ENCODE results near the gene DCUN1D3. TPM values are rescaled to one million over a fixed set of nuclear protein-coding genes. Genes with fewer than 3 reads are reported as not detected.
"Not testable (repeated sequence)": the region's sequence is repeated elsewhere in the genome, so short reads cannot be mapped to it uniquely, and the experiment has no call there.

DCUN1D3 gene, protein sequence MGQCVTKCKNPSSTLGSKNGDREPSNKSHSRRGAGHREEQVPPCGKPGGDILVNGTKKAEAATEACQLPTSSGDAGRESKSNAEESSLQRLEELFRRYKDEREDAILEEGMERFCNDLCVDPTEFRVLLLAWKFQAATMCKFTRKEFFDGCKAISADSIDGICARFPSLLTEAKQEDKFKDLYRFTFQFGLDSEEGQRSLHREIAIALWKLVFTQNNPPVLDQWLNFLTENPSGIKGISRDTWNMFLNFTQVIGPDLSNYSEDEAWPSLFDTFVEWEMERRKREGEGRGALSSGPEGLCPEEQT
- total RNA-seq (2014; rRNA removed; shearing (Covaris generic)), result 14.0 and 17.7 TPM in 2 replicates

DNA sequence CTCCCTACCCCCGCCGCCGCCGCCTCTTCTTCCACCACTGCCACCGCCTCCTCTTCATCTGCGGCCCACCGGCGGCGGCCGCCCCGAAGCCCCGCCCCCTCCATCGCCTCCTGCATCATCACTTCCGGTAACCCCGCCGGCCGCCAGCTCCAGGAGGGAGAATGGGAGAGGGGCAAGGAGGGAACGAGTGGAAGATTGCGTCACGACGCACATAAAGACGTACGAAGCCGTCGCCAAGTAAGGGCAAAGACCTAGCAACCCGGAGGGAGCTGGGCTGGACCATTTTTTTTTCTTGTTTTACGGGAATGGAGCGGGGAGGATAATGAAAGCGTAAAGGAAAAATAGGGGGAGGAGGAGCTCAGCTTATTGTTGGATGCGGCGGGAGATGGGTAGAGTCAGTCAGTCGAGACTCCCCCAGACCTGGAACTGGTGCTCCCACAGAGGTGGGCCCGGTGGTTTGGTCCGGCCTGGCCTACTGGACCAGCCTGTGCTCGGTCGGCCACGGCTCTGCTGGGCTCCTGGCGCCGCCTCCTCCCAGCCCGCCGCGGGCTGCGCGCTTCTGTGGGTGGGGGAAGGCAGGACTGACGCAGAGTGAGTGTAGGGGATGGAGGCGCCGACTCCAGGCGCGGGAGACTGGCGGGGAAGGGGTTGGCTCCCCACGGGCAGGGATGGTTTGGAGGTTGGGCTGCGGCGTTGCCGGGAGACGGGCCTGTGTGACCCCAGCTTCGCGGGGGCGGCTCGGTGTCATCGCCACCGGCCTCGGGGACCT lies at the start of gene DCUN1D3, which contains the start of gene LYRM1:
TSS of gene DCUN1D3 (minus strand) at position 60 of the 769 bp plus-strand sequence. CDS start 37,820 bp downstream, outside the sequence.
TSS of gene LYRM1 (plus strand) at position 473 of the 769 bp plus-strand sequence. CDS start 14,785 bp downstream, outside the sequence.
- H3K27me3 ChIP-seq (replicated peaks), result no peaks in the 10 kb centered on the region
- H3K4me1 ChIP-seq (replicated peaks), result peaks cover 43% of the 10 kb centered on the region
- no peaks in the 10 kb centered on the region for H3K9me3 ChIP-seq (replicated peaks)
- peak; percentile 99 for DNase-seq (ENCODE audit: low read depth in 1 of 2, low spot score in 2 of 2)
- peaks cover 37% of the 10 kb centered on the region for H3K36me3 ChIP-seq
- peak within 1 kb of the TSS; percentile 73 for H3K4me3 ChIP-seq
- peak within 1 kb of the TSS; percentile 98 for H3K27ac ChIP-seq

DNA sequence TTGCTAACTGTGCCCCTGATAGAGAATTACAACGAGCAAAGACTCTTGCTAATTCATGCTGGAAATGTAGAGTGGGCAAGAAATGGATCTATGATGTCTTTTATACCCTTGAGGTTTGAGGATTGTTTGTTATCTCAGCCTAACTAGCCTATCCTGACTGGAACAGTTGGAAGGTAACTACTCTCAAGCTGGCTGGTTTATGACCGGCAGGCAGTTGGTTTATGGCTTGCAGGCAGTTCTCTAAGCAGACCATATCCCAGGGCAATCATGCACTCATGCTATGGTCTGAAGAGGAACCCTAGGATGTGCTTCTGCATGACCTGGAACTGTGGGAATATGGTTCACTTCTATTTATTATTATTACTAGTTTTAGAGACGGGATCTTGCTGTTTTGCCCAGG lies 49.5 kb upstream of the DCUN1D3 start:
- Histone ChIP-seq H3K27me3 (replicated peaks) (no peaks in the 10 kb centered on the region), H3K9me3 (replicated peaks) (no peaks in the 10 kb centered on the region), H3K27ac (no peak overlapping the region), H3K36me3 (no peaks in the 10 kb centered on the region), H3K4me3 (no peak overlapping the region), H3K4me1 (replicated peaks) (no peaks in the 10 kb centered on the region)
- no peak for DNase-seq (ENCODE audit: low read depth in 1 of 2, low spot score in 2 of 2)

DNA sequence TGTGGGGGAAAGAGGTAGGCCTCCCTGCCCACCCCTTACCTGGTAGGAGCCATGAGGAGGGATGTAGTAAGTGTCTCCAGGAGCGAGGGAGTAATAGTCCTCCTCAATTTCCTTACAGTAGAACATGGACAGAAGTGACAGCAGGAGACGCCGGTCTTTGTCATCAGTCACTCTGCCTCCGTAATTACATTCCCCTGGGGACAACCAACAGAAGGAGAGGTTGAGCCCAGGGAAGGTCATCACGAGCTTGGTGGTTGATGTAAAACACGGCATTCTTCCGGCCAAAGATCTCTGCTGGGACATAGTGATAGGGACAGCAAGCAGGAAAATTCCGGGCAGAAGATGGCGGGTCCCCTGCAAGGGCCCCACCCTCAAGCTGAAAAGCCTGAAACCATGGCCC lies 48.3 kb upstream of the DCUN1D3 start:
- Histone ChIP-seq H3K4me3 (no peak overlapping the region), H3K36me3 (no peaks in the 10 kb centered on the region), H3K4me1 (replicated peaks) (no peaks in the 10 kb centered on the region), H3K27ac (no peak overlapping the region), H3K9me3 (replicated peaks) (no peaks in the 10 kb centered on the region), H3K27me3 (replicated peaks) (no peaks in the 10 kb centered on the region)
- DNase-seq (ENCODE audit: low read depth in 1 of 2, low spot score in 2 of 2), result no peak

DNA sequence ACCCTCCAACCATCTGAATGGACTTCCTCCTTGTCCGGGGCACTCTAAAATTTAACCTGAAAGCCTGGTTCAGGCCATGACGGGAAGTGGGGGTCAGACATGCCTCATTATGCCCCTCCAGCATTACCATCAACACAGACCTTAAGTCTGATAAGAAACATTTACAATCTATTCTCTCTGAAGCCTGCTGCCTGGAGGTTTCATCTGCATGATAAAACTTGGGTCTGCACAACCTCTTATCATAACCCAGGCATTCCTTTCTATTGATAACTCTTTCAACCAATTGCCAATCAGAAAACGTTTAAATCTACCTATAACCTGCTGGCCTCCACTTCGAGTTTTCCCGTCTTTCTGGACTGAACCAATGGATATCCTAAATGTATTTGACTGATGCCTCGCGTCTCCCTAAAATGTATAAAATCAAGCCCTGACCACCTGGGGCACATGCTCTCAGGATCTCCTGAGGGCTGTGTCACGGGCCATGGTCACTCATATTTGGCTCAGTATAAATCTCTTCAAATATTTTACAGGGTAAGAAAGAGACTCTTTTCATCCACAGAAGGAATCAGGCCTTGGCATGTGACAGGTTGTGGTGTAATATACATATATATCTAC lies 46.0 kb upstream of the DCUN1D3 start:
- H3K27me3 ChIP-seq (replicated peaks), result no peaks in the 10 kb centered on the region
- no peaks in the 10 kb centered on the region for H3K9me3 ChIP-seq (replicated peaks)
- H3K4me1 ChIP-seq (replicated peaks), result no peaks in the 10 kb centered on the region
- no peaks in the 10 kb centered on the region for H3K36me3 ChIP-seq
- DNase-seq (ENCODE audit: low read depth in 1 of 2, low spot score in 2 of 2), result no peak
- no peak overlapping the region for H3K27ac ChIP-seq
- H3K4me3 ChIP-seq, result no peak overlapping the region

DNA sequence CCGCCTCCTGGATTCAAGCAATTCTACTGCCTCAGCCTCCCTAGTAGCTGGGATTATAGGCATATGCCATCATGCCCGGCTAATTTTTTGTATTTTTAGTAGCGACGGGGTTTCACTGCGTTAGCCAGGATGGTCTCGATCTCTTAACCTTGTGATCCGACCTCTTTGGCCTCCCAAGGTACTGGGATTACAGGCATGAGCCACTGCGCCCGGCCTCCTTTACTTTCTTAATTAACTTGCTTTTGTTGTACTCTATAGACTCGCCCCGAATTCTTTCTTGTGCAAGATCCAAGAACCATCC lies 45.4 kb upstream of the DCUN1D3 start:
- not testable (repeated sequence) for H3K27ac ChIP-seq; H3K4me3 ChIP-seq; H3K36me3 ChIP-seq; H3K9me3 ChIP-seq (replicated peaks); DNase-seq (ENCODE audit: low read depth in 1 of 2, low spot score in 2 of 2); H3K27me3 ChIP-seq (replicated peaks); H3K4me1 ChIP-seq (replicated peaks)

DNA sequence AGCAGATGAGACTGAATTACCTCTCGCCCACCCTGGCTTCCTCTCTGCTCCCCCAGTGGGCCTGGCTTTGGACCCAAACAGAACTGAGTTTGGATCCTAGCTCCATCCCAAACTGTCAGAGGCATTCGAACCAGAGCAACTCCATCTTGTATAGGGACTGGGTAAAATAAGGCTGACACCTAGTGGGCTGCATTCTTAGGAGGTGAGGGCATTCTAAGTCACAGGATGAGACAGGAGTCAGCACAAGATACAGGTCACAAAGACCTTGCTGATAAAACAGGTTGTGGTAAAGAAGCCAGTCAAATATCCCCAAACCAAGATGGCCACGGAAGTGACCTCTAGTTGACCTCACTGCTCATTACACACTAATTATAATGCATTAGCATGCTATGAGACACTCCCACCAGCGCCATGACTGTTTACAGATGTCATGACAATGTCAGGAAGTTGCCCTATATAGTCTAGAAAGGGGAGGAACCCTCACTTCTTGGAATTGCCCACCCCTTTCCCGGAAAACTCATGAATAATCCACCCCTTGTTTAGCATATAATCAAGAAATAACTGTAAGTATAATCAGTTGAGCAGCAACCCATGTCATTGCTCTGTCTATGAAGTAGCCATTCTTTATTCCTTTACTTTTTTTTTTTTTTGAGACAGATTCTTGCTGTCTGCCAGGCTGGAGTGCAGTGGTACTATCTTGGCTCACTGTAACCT lies 44.9 kb upstream of the DCUN1D3 start:
- H3K36me3 ChIP-seq, result no peaks in the 10 kb centered on the region
- H3K9me3 ChIP-seq (replicated peaks), result no peaks in the 10 kb centered on the region
- H3K27me3 ChIP-seq (replicated peaks), result no peaks in the 10 kb centered on the region
- DNase-seq (ENCODE audit: low read depth in 1 of 2, low spot score in 2 of 2), result peak in 1 of 2 experiments; percentile 14
- H3K4me1 ChIP-seq (replicated peaks), result no peaks in the 10 kb centered on the region
- no peak overlapping the region for H3K27ac ChIP-seq
- H3K4me3 ChIP-seq, result no peak overlapping the region

DNA sequence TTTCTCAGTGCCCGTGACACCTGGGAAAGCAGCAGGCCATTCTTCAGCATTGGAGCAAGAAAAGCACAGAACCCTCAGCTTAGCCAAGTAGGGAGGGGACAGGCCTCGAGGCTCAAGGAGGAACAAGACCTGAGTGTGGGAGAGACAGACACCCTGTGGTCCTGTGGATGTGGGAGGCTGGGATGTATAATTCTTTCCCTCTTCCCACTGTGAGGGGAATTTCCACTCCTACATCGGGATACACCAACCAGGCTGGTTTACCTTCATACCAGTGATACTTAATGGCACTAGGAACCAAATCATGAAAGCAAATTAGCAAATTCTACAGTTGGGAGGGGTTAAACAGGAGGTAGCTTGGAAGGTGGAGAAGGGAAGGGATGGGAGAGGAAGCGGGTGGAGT lies 42.1 kb upstream of the DCUN1D3 start:
- H3K27ac ChIP-seq, result no peak overlapping the region
- no peaks in the 10 kb centered on the region for H3K4me1 ChIP-seq (replicated peaks)
- no peaks in the 10 kb centered on the region for H3K36me3 ChIP-seq
- no peaks in the 10 kb centered on the region for H3K9me3 ChIP-seq (replicated peaks)
- no peaks in the 10 kb centered on the region for H3K27me3 ChIP-seq (replicated peaks)
- DNase-seq (ENCODE audit: low read depth in 1 of 2, low spot score in 2 of 2), result no peak
- no peak overlapping the region for H3K4me3 ChIP-seq

DNA sequence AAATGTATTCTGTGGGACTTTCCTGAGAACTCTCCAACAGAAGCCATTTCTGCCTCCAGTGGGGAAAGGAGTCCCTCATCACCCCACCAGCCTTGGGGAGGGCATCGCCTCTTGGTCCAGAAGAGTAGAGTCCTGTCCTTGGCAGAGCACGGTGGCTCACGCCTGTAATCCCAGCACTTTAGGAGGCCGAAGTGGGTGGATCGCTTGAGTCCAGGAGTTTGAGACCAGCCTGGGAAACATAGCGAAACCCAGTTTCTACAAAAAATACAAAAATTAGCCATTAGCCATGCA lies 41.4 kb upstream of the DCUN1D3 start:
- DNase-seq (ENCODE audit: low read depth in 1 of 2, low spot score in 2 of 2), result no peak
- Histone ChIP-seq H3K36me3 (no peaks in the 10 kb centered on the region), H3K27me3 (replicated peaks) (no peaks in the 10 kb centered on the region), H3K4me1 (replicated peaks) (no peaks in the 10 kb centered on the region), H3K9me3 (replicated peaks) (no peaks in the 10 kb centered on the region), H3K27ac (no peak overlapping the region), H3K4me3 (no peak overlapping the region)

DNA sequence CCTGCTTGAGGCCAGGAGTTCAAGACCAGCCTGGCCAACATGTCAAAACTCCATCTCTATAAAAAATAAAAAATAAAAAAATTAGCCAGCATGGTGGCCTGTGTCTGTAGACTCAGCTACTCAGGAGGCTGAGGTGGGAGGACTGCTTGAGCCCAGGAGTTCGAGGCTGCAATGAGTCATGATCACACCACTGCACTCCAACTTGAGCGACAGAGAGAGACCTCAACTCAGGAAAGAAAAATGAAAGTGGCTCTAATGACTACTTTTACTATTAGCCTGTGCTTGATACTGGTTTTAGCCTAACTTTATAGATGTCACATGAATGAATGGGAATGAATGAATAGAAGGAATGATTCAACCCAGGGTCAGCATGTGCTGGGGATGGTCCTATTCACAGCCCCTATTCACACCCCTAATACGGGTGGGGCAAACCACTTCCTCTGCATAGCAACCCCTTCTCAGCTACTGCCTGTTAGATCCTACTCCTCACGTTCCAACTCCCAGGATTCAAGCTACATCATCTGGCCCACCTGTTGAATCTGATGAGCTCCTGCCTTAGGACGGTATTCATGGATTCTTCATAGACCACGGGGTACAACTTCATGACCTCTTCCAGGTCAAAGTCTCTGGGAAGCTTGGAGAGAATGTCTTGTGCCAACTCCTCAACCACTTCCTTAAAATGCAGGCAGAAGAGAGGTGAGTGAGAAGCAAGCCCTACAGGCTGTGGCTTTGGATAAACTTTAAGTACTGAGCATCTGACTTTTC lies 40.9 kb upstream of the DCUN1D3 start:
- H3K36me3 ChIP-seq, result no peaks in the 10 kb centered on the region
- H3K4me3 ChIP-seq, result no peak overlapping the region
- DNase-seq (ENCODE audit: low read depth in 1 of 2, low spot score in 2 of 2), result no peak
- H3K27ac ChIP-seq, result no peak overlapping the region
- no peaks in the 10 kb centered on the region for H3K9me3 ChIP-seq (replicated peaks)
- no peaks in the 10 kb centered on the region for H3K4me1 ChIP-seq (replicated peaks)
- no peaks in the 10 kb centered on the region for H3K27me3 ChIP-seq (replicated peaks)

DNA sequence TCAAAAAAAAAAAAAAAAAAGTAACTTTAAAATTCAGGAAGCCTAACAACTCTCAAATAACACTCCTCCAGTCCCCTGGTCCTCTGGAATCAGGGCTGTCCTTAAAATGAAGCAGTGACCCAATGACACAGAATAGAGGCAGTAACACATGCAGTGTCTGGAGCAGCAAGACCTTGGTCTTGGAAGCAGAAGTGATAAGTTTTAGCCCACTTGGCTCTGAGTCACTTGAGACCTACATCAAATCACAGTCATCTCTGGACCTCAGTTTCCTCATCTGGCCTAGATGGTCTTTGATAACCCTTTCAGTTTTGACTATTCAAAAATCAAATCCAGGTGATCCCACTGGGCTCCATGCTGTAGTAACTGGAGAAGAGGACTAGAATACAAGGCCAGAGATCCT lies 39.5 kb upstream of the DCUN1D3 start:
- Histone ChIP-seq H3K9me3 (replicated peaks) (no peaks in the 10 kb centered on the region), H3K4me1 (replicated peaks) (no peaks in the 10 kb centered on the region), H3K36me3 (no peaks in the 10 kb centered on the region), H3K4me3 (no peak overlapping the region), H3K27ac (no peak overlapping the region), H3K27me3 (replicated peaks) (no peaks in the 10 kb centered on the region; the same call in 1 of the 2 replicates)
- DNase-seq (ENCODE audit: low read depth in 1 of 2, low spot score in 2 of 2), result no peak

DNA sequence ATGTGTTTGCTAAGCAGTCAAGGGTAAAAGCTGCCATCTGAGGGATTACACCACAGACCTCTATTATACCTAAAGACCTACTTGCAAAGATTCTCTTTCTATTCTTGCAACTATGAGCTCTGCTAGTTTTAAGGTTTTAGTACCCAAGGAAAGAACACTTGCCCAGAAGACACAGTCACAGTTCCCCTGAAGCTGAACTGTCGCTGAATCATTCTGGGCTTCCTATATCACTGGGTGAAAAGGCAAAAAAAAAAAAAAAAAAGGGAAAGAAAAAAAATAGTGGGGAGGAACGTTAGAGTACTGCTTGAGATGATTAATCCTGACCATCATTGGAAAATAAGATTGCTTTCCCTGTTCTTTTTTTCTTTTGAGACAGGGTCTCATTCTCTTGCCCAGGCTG lies 38.3 kb upstream of the DCUN1D3 start:
- no peaks in the 10 kb centered on the region for H3K36me3 ChIP-seq
- H3K27ac ChIP-seq, result no peak overlapping the region
- H3K9me3 ChIP-seq (replicated peaks), result no peaks in the 10 kb centered on the region
- no peaks in the 10 kb centered on the region; the same call in 1 of the 2 replicates for H3K27me3 ChIP-seq (replicated peaks)
- no peak for DNase-seq (ENCODE audit: low read depth in 1 of 2, low spot score in 2 of 2)
- no peaks in the 10 kb centered on the region for H3K4me1 ChIP-seq (replicated peaks)
- no peak overlapping the region for H3K4me3 ChIP-seq

DNA sequence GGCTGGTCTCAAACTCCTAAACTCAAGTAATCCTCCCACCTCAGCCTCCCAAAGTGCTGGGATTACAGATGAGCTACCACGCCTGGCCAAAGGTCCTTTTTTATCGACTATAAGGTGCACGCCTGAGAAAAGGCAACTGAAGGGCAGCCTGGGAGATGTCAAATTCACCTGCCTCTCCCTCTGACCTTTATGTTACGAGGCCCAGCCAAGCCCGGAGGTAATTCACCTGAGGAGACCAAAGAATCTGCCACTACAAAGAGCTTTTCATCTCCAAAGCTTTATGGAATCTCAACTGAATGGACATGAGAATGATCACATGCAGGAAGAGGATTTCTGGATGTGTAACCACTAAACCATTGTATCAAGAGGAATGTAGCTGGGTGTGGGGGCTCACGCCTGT lies 37.6 kb upstream of the DCUN1D3 start:
- no peak for DNase-seq (ENCODE audit: low read depth in 1 of 2, low spot score in 2 of 2)
- H3K4me3 ChIP-seq, result no peak overlapping the region
- no peak overlapping the region for H3K27ac ChIP-seq
- no peaks in the 10 kb centered on the region for H3K4me1 ChIP-seq (replicated peaks)
- no peaks in the 10 kb centered on the region; the same call in 1 of the 2 replicates for H3K27me3 ChIP-seq (replicated peaks)
- H3K36me3 ChIP-seq, result no peaks in the 10 kb centered on the region
- H3K9me3 ChIP-seq (replicated peaks), result no peaks in the 10 kb centered on the region

DNA sequence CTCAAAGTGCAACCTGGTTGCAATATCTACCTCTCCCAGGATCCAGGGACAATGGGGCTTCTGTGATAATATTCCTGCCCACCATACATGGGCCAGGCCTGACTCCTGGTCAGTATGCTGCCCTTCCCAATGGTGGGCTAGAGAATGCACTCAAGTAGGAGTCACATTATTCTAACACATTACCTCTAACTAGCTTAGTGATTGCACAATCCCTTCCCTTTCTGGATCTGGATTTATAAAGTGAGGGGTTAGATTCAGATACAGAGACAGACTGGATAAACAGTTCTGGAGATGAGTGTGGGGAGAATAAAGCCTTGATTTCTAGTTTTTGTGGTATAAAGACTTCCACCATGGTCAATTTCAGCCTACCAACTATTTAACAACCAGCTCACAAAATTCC lies 33.4 kb upstream of the DCUN1D3 start:
- Histone ChIP-seq H3K9me3 (replicated peaks) (no peaks in the 10 kb centered on the region), H3K4me3 (no peak overlapping the region), H3K36me3 (no peaks in the 10 kb centered on the region), H3K4me1 (replicated peaks) (no peaks in the 10 kb centered on the region), H3K27ac (no peak overlapping the region), H3K27me3 (replicated peaks) (no peaks in the 10 kb centered on the region; the same call in 1 of the 2 replicates)
- no peak for DNase-seq (ENCODE audit: low read depth in 1 of 2, low spot score in 2 of 2)
